Measurements from ENCODE around the gene RNASEH2B.

RNASEH2B gene

DNA sequence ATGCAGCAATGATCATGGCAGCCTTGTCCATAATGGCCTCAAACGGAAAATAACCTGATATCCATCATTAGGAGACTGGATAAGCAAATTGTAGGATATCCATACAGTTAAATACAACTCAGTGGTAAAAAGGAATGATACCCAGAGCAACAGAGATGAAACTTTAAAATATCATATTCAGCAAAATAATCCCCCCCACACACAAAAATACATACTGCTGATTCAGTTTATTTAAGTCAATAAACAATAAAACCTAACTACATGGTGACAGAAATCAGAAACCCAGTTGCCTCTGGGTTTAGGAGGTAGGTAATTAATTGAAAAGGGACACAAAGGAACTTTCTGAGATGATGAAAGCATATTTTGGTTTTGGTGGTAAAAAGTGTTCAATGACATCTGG lies 38.2 kb upstream of the RNASEH2B start:
- peaks cover 19% of the 10 kb centered on the region for H3K4me1 ChIP-seq (ENCODE audit: low read depth, poor library complexity, severe bottlenecking)
- H3K36me3 ChIP-seq (ENCODE audit: insufficient read depth) = no peaks in the 10 kb centered on the region
- no peaks in the 10 kb centered on the region for H3K27me3 ChIP-seq (ENCODE audit: insufficient read depth, low read depth)
- no peak overlapping the region for H2AFZ ChIP-seq (ENCODE audit: low read depth)
- peak overlapping the region; percentile 41; the same call in 1 of the 2 replicates for H3K27ac ChIP-seq
- H3K4me3 ChIP-seq (IDR thresholded peaks at IDR 0.05; ENCODE audit: insufficient read depth, low read depth, low read length) = no peak overlapping the region
- peak overlapping the region; percentile 15; the same call in 1 of the 2 replicates for H3K4me2 ChIP-seq
- no peaks in the 10 kb centered on the region for H3K79me2 ChIP-seq (ENCODE audit: insufficient read depth, low read depth)
- no peak overlapping the region for H3K9ac ChIP-seq
- TF ChIP-seq, protein P1, sequence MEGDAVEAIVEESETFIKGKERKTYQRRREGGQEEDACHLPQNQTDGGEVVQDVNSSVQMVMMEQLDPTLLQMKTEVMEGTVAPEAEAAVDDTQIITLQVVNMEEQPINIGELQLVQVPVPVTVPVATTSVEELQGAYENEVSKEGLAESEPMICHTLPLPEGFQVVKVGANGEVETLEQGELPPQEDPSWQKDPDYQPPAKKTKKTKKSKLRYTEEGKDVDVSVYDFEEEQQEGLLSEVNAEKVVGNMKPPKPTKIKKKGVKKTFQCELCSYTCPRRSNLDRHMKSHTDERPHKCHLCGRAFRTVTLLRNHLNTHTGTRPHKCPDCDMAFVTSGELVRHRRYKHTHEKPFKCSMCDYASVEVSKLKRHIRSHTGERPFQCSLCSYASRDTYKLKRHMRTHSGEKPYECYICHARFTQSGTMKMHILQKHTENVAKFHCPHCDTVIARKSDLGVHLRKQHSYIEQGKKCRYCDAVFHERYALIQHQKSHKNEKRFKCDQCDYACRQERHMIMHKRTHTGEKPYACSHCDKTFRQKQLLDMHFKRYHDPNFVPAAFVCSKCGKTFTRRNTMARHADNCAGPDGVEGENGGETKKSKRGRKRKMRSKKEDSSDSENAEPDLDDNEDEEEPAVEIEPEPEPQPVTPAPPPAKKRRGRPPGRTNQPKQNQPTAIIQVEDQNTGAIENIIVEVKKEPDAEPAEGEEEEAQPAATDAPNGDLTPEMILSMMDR (conservative IDR thresholded peaks at IDR 0.05; ENCODE audit: low read depth, low read length) = no peak
- no peaks in the 10 kb centered on the region for H4K20me1 ChIP-seq (ENCODE audit: insufficient read depth)

DNA sequence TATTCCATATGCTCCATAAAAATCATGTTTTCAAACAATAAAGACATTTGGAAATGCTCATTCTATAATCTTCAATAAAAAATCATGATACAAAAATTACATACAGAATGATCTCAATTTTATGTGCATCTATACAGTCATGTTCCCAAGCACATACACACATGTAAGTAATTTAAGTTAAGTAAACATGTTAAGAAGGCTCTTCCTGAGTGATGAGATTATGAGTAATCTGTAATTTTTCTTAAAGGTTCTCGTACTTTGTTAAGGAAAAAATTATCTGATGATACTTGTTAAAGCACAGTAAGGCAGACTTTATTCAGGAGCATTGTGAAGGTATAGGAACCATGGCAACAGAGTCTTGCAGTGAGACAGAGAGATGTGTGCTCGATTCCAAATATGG lies 36.1 kb upstream of the RNASEH2B start:
- Histone ChIP-seq H2AFZ (ENCODE audit: low read depth) (no peak overlapping the region), H3K4me2 (no peak overlapping the region), H3K9ac (no peak overlapping the region), H3K27me3 (ENCODE audit: insufficient read depth, low read depth) (no peaks in the 10 kb centered on the region), H3K36me3 (ENCODE audit: insufficient read depth) (no peaks in the 10 kb centered on the region), H3K4me1 (ENCODE audit: low read depth, poor library complexity, severe bottlenecking) (peaks cover 19% of the 10 kb centered on the region), H4K20me1 (ENCODE audit: insufficient read depth) (no peaks in the 10 kb centered on the region), H3K79me2 (ENCODE audit: insufficient read depth, low read depth) (no peaks in the 10 kb centered on the region), H3K4me3 (IDR thresholded peaks at IDR 0.05; ENCODE audit: insufficient read depth, low read depth, low read length) (no peak overlapping the region), H3K27ac (no peak overlapping the region)
- TF ChIP-seq, protein P1 (conservative IDR thresholded peaks at IDR 0.05; ENCODE audit: low read depth, low read length) = no peak

DNA sequence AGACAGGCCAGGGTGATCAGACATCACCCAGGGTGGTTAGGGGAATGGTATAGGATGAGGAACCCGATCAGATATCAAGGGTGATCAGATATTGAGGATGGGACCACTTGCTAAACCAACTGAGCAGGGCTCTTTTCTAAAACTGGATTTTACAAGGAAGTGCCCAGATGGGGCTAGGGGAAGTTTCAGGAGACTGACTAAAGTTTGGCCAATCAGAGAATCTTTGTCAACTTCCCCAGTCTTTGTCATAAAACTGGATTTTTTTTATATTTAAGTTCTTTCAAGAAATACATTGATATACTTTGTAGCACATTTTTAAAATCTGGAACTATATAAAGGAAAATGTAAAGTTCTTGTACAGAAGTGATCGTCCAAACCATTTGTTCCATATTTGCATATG lies 35.6 kb upstream of the RNASEH2B start:
- no peaks in the 10 kb centered on the region for H3K79me2 ChIP-seq (ENCODE audit: insufficient read depth, low read depth)
- peaks cover 19% of the 10 kb centered on the region for H3K4me1 ChIP-seq (ENCODE audit: low read depth, poor library complexity, severe bottlenecking)
- no peaks in the 10 kb centered on the region for H4K20me1 ChIP-seq (ENCODE audit: insufficient read depth)
- TF ChIP-seq, protein P1 (conservative IDR thresholded peaks at IDR 0.05; ENCODE audit: low read depth, low read length) = no peak
- no peaks in the 10 kb centered on the region for H3K36me3 ChIP-seq (ENCODE audit: insufficient read depth)
- H3K4me2 ChIP-seq = no peak overlapping the region
- H3K9ac ChIP-seq = no peak overlapping the region
- H3K4me3 ChIP-seq (IDR thresholded peaks at IDR 0.05; ENCODE audit: insufficient read depth, low read depth, low read length) = no peak overlapping the region
- H3K27ac ChIP-seq = no peak overlapping the region
- no peaks in the 10 kb centered on the region for H3K27me3 ChIP-seq (ENCODE audit: insufficient read depth, low read depth)
- H2AFZ ChIP-seq (ENCODE audit: low read depth) = no peak overlapping the region

DNA sequence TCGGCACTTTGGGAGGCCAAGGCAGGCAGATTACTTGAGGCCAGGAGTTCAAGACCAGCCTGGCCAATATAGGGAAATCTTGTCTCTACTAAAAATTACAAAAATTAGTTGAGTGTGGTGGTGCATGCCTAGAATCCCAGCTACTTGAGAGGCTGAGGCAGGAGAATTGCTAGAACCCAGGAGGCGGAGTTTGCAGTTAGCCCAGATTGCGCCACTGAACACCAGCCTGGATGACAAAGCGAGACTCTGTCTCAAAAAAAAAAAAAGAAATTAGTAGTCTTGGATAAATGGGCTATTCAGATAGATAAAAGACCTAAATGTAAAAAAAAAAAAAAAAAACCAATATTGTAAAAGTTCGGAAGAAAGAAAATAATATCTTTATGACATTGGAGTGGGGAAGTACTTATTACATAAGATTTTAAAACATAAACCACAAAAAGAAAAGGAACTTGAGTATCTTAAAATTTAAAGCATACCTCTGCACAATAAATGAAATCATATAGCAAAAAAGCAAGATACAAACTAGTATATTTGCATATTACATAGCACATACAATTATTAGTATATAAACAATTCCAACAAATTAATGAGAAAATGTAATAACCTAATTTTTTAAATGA lies 26.7 kb upstream of the RNASEH2B start:
- no peaks in the 10 kb centered on the region for H3K4me1 ChIP-seq (ENCODE audit: low read depth, poor library complexity, severe bottlenecking)
- H3K27me3 ChIP-seq (ENCODE audit: insufficient read depth, low read depth) = no peaks in the 10 kb centered on the region
- no peaks in the 10 kb centered on the region for H4K20me1 ChIP-seq (ENCODE audit: insufficient read depth)
- H3K36me3 ChIP-seq (ENCODE audit: insufficient read depth) = no peaks in the 10 kb centered on the region
- H2AFZ ChIP-seq (ENCODE audit: low read depth) = no peak overlapping the region
- TF ChIP-seq, protein P1 (conservative IDR thresholded peaks at IDR 0.05; ENCODE audit: low read depth, low read length) = no peak
- H3K79me2 ChIP-seq (ENCODE audit: insufficient read depth, low read depth) = no peaks in the 10 kb centered on the region
- H3K9ac ChIP-seq = no peak overlapping the region
- H3K27ac ChIP-seq = no peak overlapping the region
- no peak overlapping the region for H3K4me3 ChIP-seq (IDR thresholded peaks at IDR 0.05; ENCODE audit: insufficient read depth, low read depth, low read length)
- H3K4me2 ChIP-seq = no peak overlapping the region
